ENCODE measurements around the gene PFDN4.

The PFDN4 gene

GRCh38 chr20:54167909-54168872 is 39.7 kb upstream of the PFDN4 start:
- Histone ChIP-seq H3K9ac (ENCODE audit: low read length) (no peak overlapping the region), H3K4me3 (ENCODE audit: low read length) (no peak overlapping the region), H3K9me3 (ENCODE audit: control insufficient read depth, low read length) (no peaks in the 10 kb centered on the region), H3K4me1 (ENCODE audit: control insufficient read depth, insufficient read depth, low read length) (peaks cover 9% of the 10 kb centered on the region), H3K36me3 (ENCODE audit: control insufficient read depth, insufficient read depth, low read length) (no peaks in the 10 kb centered on the region), H3K27me3 (ENCODE audit: control insufficient read depth, insufficient read depth, low read length) (peaks cover 42% of the 10 kb centered on the region)

DNA sequence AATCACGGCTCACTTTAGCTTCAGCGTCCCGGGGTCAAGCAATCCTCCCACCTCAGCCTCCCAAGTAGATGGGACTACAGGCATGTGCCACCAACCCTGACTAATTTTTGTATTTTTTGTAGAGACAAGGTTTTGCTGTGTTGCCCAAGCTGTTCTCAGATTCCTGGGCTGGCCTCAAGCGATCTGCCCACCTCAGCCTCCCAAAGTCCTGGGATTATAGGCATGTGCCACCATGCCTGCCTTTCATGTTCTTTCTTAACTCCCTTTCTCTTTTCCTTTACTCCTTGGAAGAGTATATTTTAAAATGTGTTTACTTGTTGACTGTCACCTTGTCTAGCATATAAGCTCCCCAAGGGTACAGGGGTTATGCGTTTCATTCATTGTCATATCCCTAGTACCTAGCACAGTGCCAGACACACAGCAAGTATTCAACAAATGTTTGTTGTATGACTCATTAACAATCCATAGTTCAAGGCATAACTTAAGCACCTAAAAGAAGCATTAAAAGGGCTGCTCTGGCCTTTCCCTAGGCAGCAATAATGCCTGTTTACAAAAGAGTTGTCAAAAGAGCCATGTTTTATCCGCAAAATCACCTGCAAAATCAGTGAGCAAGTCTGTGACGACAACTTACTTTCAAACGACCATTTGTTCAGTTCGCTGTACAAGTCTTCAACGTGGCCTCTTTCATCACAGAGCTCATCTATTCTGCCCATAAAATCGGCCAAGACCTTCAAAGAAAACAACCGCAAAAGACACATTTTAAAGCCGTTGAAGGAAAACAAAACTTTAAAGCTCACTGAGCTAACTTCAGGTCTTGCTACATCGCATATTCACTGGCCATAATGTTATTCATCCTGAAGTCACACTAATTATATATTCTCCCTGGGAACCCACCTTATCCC is 38.7 kb upstream of the PFDN4 start:
- Histone ChIP-seq H3K4me1 (ENCODE audit: control insufficient read depth, insufficient read depth, low read length) (peaks cover 19% of the 10 kb centered on the region), H3K4me3 (ENCODE audit: low read length) (no peak overlapping the region), H3K9ac (ENCODE audit: low read length) (no peak overlapping the region), H3K9me3 (ENCODE audit: control insufficient read depth, low read length) (no peaks in the 10 kb centered on the region), H3K27me3 (ENCODE audit: control insufficient read depth, insufficient read depth, low read length) (peaks cover 53% of the 10 kb centered on the region), H3K36me3 (ENCODE audit: control insufficient read depth, insufficient read depth, low read length) (no peaks in the 10 kb centered on the region)

GRCh38 chr20:54170026-54170471 is 37.8 kb upstream of the PFDN4 start:
- H3K9me3 ChIP-seq (ENCODE audit: control insufficient read depth, low read length), result no peaks in the 10 kb centered on the region
- no peaks in the 10 kb centered on the region for H3K36me3 ChIP-seq (ENCODE audit: control insufficient read depth, insufficient read depth, low read length)
- H3K27me3 ChIP-seq (ENCODE audit: control insufficient read depth, insufficient read depth, low read length), result peaks cover 61% of the 10 kb centered on the region
- H3K9ac ChIP-seq (ENCODE audit: low read length), result no peak overlapping the region
- H3K4me1 ChIP-seq (ENCODE audit: control insufficient read depth, insufficient read depth, low read length), result peaks cover 27% of the 10 kb centered on the region
- no peak overlapping the region for H3K4me3 ChIP-seq (ENCODE audit: low read length)

DNA sequence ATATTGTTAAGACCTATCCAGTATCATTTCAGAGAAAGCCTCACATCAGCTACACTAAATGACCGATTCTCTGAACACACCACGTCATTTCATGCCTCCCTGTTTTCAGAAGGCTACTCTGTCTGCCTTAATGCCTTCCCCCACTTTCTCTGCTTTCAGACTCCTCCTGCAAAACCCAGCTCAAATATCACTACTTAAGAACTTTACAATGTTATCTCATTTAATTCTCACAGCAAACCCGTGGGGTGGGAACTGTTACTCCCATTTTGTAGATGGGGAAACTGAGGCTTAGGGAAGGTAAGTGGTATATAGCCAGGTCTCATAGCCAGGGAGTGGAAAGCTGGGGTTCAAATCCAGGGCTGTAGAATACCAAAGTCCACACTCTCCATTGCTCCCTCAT is 36.9 kb upstream of the PFDN4 start:
- peaks cover 64% of the 10 kb centered on the region for H3K27me3 ChIP-seq (ENCODE audit: control insufficient read depth, insufficient read depth, low read length)
- peaks cover 27% of the 10 kb centered on the region for H3K4me1 ChIP-seq (ENCODE audit: control insufficient read depth, insufficient read depth, low read length)
- no peaks in the 10 kb centered on the region for H3K9me3 ChIP-seq (ENCODE audit: control insufficient read depth, low read length)
- H3K36me3 ChIP-seq (ENCODE audit: control insufficient read depth, insufficient read depth, low read length), result no peaks in the 10 kb centered on the region
- H3K9ac ChIP-seq (ENCODE audit: low read length), result no peak overlapping the region
- H3K4me3 ChIP-seq (ENCODE audit: low read length), result no peak overlapping the region

DNA sequence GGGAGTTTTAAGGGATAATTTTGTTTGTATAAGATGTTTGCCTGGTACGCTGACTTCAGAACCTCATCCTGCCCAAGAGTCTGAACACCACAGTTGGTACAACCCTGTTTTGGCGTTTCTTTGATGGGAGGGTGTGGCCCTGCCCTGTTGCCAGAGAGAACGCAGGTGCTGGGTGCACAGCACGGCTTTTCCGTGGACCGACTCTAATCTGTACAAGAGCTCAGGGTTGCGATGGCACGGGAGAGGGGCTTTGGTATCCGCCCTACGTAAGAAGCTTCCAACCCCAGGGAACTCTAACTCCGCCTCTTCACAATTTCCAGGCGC is 35.4 kb upstream of the PFDN4 start:
- Histone ChIP-seq H3K36me3 (ENCODE audit: control insufficient read depth, insufficient read depth, low read length) (no peaks in the 10 kb centered on the region), H3K9ac (ENCODE audit: low read length) (no peak overlapping the region), H3K4me1 (ENCODE audit: control insufficient read depth, insufficient read depth, low read length) (peaks cover 27% of the 10 kb centered on the region), H3K9me3 (ENCODE audit: control insufficient read depth, low read length) (no peaks in the 10 kb centered on the region), H3K4me3 (ENCODE audit: low read length) (no peak overlapping the region), H3K27me3 (ENCODE audit: control insufficient read depth, insufficient read depth, low read length) (peaks cover 64% of the 10 kb centered on the region)

DNA sequence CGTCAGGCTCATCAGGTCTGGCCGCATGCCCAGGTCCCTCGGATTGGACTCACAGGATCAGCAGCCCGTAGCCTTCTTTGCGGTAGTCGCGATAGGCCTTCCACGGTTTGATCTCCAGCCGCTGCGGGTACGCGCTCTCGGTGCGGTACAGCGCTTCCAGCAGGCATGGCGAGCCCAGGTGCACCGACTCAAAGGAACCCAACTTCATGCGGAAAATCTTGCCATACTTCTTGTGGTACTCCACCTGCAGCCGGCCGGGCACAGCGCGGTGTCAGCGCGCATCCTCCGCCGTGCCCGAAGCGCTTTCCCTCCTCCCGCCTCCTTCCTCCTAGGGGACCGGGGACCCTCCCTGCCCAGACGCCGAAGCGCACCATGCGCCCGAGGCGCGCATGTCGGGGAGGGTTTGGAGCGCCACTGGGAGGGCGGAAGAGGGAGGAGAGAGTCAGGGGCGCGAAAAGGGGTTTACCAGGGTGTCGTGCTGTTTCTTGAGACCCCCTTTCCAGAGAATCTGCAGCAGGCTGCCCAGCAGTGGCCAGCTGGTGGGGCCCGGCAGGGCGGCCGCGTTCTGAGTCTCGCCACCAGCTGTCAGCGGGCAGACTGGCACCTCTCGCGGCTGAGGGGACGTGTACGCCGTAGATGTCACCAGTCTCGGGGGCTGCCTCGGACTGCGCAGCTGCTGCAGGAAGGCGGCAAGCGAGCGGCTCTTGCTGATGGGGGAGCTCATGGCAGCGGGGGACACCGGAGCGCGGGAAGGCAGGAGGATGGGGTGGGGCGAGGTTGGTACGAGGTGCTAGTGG is 34.8 kb upstream of the PFDN4 start:
- Histone ChIP-seq H3K9me3 (ENCODE audit: control insufficient read depth, low read length) (no peaks in the 10 kb centered on the region), H3K9ac (ENCODE audit: low read length) (no peak overlapping the region), H3K4me1 (ENCODE audit: control insufficient read depth, insufficient read depth, low read length) (peaks cover 27% of the 10 kb centered on the region), H3K36me3 (ENCODE audit: control insufficient read depth, insufficient read depth, low read length) (no peaks in the 10 kb centered on the region), H3K27me3 (ENCODE audit: control insufficient read depth, insufficient read depth, low read length) (peaks cover 60% of the 10 kb centered on the region), H3K4me3 (ENCODE audit: low read length) (no peak overlapping the region)

- Histone ChIP-seq H3K36me3 (ENCODE audit: control insufficient read depth, insufficient read depth, low read length) (no peaks in the 10 kb centered on the region), H3K27me3 (ENCODE audit: control insufficient read depth, insufficient read depth, low read length) (peaks cover 56% of the 10 kb centered on the region), H3K4me1 (ENCODE audit: control insufficient read depth, insufficient read depth, low read length) (peaks cover 27% of the 10 kb centered on the region), H3K9me3 (ENCODE audit: control insufficient read depth, low read length) (no peaks in the 10 kb centered on the region), H3K4me3 (ENCODE audit: low read length) (no peak within 1 kb of the TSS), H3K9ac (ENCODE audit: low read length) (no peak within 1 kb of the TSS)
Observed at GRCh38 chr20:54173653-54174456, 34.0 kb upstream of the PFDN4 start, which contains the start of gene CYP24A1. Gene CYP24A1 (minus strand): TSS chr20:54173986. CDS start chr20:54173579, 407 bp downstream.

GRCh38 chr20:54174457-54175175 is 33.3 kb upstream of the PFDN4 start:
- Histone ChIP-seq H3K9ac (ENCODE audit: low read length) (no peak overlapping the region), H3K9me3 (ENCODE audit: control insufficient read depth, low read length) (no peaks in the 10 kb centered on the region), H3K27me3 (ENCODE audit: control insufficient read depth, insufficient read depth, low read length) (peaks cover 52% of the 10 kb centered on the region), H3K4me1 (ENCODE audit: control insufficient read depth, insufficient read depth, low read length) (peaks cover 27% of the 10 kb centered on the region), H3K36me3 (ENCODE audit: control insufficient read depth, insufficient read depth, low read length) (no peaks in the 10 kb centered on the region), H3K4me3 (ENCODE audit: low read length) (no peak overlapping the region)

DNA sequence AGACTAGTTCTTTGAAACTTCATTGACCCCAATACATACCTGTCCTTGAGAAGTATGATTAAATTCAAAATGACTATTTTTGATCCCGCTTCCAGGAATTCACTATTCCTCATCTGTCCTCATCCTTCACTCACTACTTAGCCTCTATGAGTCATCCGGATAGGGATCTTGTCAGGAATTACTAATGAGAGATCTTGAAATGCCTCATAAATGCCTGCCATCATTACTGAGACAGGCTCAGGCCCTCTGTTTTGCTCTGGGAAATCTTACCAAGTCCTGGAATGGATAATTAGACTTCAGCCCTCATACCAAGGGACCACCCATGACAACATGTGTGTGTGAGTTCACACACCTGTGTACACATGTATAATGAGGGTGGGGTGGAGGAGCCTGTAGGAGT is 31.3 kb upstream of the PFDN4 start:
- Histone ChIP-seq H3K36me3 (ENCODE audit: control insufficient read depth, insufficient read depth, low read length) (no peaks in the 10 kb centered on the region), H3K9me3 (ENCODE audit: control insufficient read depth, low read length) (no peaks in the 10 kb centered on the region), H3K9ac (ENCODE audit: low read length) (no peak overlapping the region), H3K4me1 (ENCODE audit: control insufficient read depth, insufficient read depth, low read length) (peaks cover 27% of the 10 kb centered on the region), H3K27me3 (ENCODE audit: control insufficient read depth, insufficient read depth, low read length) (peaks cover 38% of the 10 kb centered on the region), H3K4me3 (ENCODE audit: low read length) (no peak overlapping the region)

- Histone ChIP-seq H3K36me3 (ENCODE audit: control insufficient read depth, insufficient read depth, low read length) (no peaks in the 10 kb centered on the region), H3K4me1 (ENCODE audit: control insufficient read depth, insufficient read depth, low read length) (peaks cover 24% of the 10 kb centered on the region), H3K4me3 (ENCODE audit: low read length) (no peak overlapping the region), H3K9me3 (ENCODE audit: control insufficient read depth, low read length) (no peaks in the 10 kb centered on the region), H3K27me3 (ENCODE audit: control insufficient read depth, insufficient read depth, low read length) (peaks cover 30% of the 10 kb centered on the region), H3K9ac (ENCODE audit: low read length) (no peak overlapping the region)
Observed at GRCh38 chr20:54177378-54177777, 30.5 kb upstream of the PFDN4 start.
